HTR-8/SVneo (cell line): ENCODE measurements around the gene TBCK.
"Not testable (repeated sequence)": the region's sequence is repeated elsewhere in the genome, so short reads cannot be mapped to it uniquely, and the experiment has no call there.

Source experiments
- DNase-seq: peaks from one replicate; pipeline ENCODE4 v3.0.0; 2011; ENCODE audit warnings: low spot score, mixed read lengths; ENCODE audit not compliant: insufficient read length
- FAIRE-seq: peaks from 2 replicates; lab custom pipeline; 2011; peaks lifted over from hg19 to GRCh38; lab: Jason Lieb, UNC

The TBCK gene

DNA sequence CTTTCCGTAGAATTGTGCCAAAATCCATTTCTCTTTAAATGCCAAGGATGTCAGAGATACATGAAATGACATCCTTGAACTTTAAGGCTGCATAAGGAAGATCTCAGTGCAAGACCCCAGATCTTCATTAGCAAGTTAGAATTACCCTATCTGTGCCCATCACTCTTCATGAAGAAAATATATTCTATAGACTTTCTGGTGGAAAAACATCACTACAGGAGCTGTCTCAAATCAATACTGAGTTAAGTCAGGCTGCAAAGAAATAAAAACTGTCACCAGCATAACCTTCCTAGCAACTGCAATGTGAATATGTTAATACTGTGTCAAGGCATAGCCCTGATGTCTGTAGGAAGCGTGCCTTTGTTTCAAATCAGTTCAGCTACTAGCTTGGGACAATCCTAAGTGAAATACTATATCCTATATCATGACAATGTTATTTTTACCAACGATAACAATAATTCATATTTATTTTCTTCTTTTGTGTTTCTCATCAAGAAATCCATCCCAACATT lies 173.3 kb downstream of the TBCK start:
- DNase-seq = no peak

DNA sequence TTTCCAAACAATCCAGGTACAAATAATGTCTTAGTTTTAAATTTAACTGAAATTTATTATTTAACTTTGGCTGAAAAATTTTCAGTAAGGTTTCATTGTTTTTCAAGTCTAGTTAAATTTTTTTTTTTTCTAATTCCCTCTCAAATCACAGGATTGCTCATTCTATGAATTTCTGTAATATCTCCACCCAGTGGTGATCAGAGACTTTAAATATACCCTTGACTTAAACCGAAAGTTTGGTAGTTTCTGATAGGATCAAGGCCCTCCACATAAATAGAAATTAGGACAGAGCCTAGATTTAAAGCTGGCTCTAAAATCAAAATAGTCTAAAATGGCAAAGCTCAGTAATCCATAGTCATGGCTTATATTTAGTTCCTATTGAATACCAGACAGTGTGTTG lies 175.4 kb downstream of the TBCK start:
- no peak for FAIRE-seq

More for the DNA sequence above, 173.3 kb downstream of the TBCK start:
- no peak for FAIRE-seq

DNA sequence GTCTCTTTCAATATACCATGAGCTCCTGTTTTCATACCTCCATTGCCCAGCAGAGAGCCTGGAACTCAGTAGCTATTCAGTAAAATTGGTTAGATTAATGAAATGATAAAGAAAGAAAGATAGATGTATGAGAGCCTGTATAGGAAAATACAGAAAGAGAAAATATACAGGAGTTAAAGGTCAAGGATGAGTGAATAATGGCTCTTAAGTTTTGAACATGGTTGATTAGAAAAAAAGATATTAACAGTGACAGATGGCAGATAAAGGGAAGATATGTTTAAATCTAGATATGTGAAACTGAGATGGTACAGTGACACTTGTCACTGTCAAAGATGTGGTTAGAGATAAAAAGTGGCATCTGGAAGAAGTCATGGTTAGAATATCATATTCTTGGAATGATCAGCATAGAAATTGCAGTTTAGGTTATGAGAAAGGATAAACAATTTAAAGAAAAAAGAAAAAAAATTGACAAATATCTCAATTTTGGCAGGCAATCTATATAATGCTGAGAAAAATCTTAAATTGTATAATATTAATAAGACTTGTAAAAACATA lies 179.2 kb downstream of the TBCK start:
- DNase-seq (no peak), FAIRE-seq (no peak)

More for the DNA sequence above, 175.4 kb downstream of the TBCK start:
- DNase-seq = no peak

DNA sequence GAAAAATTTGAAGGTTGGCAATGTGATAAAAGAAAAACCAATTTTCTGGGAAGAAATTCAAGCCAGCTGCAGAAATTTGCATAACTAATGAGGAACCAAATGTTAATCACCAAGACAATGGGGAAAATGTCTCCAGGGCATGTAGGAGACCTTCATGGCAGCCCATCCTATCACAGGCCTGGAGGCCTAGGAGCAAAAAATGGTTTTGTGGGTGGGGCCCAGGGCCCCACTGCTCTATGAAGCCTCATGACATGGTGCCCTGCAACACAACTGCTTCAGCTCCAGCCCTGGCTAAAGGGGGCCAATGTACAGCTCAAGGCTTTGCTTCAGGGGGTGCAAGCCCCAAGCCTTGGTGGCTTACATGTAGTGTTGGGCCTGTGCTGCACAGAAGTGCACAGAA lies 184.0 kb downstream of the TBCK start:
- no peak for DNase-seq
- FAIRE-seq = no peak

DNA sequence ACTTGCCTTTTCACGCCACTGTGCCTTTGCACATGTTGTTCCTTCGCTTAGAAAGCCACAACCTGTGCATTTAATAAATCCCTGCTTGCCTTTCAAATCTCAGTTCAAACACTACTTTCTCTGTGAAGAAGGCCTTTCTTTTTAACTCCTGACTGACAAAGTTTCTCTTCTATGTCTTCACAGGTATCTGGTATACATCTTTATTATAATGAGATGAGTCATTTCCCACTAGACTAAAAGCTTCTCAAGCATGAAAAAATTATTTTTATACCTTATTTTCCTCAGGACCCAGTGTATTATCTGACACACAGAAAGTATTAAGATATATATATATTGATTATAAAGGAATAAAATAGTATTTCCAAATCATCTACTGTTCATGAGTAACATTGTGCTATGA lies 189.9 kb downstream of the TBCK start:
- no peak for FAIRE-seq

DNA sequence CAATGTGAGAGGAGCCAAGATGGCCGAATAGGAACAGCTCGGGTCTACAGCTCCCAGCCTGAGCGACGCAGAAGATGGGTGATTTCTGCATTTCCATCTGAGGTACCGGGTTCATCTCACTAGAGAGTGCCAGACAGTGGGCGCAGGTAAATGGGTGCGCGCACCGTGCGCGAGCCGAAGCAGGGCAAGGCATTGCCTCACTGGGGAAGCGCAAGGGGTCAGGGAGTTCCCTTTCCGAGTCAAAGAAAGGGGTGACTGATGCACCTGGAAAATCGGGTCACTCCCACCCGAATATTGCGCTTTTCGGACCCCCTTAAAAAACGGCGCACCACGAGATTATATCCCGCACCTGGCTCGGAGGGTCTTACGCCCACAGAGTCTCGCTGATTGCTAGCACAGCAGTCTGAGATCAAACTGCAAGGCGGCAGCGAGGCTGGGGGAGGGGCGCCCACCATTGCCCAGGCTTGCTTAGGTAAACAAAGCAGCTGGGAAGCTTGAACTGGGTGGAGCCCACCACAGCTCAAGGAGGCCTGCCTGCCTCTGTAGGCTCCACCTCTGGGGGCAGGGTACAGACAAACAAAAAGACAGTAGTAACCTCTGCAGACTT lies 196.0 kb downstream of the TBCK start:
- FAIRE-seq, DNase-seq: not testable (repeated sequence)

More for the DNA sequence above, 189.9 kb downstream of the TBCK start:
- no peak for DNase-seq

DNA sequence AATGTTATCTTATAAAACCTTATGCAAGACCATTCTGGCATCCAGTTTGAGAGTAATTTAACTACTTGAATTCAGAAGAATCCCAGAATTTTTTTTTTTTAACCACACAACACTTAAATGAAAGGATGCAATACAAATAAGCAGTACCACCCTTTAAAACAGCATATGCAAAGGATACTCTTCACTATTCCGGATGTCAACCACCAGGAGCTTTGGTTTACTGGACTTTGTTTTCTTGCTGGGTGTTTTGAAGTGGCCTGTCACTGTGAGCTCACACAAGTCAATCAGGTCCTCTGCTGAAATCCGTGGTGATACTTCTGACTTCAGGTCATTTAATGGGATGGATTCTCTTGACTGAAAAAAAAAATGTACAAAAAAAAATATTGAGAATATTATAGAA lies 200.0 kb downstream of the TBCK start:
- DNase-seq = no peak
- FAIRE-seq = no peak

DNA sequence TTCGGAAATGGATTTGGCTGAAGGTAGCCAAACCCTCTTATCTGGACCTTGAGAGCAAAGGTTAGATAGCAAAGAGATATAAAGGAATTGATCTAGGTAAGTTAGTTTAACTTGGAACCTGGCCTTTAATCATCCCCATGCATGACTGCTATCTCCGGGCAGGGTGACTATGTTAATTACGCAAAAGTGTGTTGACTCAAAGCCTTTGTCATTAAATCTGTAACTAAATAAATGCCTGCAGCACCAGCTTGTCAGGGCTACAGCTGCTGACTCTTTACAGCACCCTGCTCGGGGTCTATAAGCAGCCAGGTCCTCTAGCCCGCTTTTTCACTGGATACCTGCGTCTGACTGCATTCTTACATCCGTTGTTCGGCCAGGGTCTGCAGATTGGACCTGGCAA lies 201.7 kb downstream of the TBCK start:
- no peak for DNase-seq
- no peak for FAIRE-seq

DNA sequence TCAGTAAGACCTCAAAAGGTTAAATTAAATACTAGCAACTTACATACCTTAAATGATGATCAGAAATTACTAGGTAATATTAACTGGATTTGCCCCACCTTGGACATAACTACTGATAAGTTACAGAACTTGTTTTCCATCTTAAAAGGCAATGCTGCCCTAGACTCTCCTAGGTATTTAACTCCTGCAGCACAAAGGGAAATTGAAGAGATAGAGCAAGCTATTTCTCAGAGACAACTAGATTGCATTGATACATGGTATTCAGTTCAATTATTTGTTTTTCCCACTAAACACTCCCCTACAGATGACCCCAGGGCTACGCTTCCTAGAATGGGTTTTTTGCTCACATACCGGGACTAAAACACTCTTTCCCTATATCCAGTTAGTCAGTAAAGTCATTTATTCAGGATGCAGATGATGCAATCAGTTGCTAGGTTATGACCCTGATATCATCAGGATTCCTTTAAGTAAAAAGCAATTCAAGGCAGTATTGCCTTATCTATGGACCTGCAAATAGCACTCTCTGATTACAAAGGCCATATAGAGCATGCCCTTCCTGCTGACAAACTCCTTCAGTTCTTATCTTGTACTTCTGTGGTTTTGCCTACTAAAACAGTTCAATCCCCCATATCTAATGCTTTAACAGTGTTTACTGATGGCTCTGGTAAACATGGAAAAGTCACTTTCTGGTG lies 204.1 kb downstream of the TBCK start:
- DNase-seq, FAIRE-seq: not testable (repeated sequence)

DNA sequence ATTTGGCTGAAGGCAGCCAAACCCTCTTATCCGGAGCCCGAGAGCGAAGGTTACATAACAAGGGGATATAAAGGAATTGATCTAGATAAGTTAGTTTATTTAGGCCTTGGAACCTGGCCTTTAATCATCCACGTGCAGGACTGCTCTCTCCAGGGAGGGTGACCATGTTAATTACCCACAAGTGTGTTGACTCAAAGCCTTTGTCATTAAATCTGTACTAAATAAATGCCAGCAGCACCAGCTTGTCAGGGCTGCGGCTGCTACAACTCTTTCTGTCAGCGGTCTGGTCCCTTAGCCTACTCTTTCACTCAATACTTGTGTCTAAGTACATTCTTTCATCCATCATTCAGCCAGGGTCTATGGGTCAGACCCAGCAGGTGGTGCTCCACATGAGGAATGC lies 206.1 kb downstream of the TBCK start:
- no peak for DNase-seq
- FAIRE-seq = no peak

DNA sequence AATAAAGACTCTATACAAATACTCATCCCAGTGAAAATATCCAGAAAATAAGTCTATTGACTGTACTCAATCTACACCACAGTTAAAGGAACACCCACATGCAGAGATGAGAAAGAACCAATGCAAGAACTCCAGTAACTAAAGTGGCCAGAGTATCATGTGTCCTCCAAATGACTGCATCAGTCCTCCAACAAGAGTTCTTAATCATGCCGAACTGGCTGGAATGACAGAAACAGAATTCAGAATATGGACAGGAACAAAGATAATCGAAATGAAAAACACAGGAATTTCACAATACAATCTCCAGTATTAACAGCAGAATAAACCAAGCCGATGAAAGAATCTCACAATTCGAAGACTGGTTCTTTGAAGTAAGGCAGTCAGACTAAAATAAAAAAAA lies 210.3 kb downstream of the TBCK start:
- no peak for FAIRE-seq
- no peak for DNase-seq

DNA sequence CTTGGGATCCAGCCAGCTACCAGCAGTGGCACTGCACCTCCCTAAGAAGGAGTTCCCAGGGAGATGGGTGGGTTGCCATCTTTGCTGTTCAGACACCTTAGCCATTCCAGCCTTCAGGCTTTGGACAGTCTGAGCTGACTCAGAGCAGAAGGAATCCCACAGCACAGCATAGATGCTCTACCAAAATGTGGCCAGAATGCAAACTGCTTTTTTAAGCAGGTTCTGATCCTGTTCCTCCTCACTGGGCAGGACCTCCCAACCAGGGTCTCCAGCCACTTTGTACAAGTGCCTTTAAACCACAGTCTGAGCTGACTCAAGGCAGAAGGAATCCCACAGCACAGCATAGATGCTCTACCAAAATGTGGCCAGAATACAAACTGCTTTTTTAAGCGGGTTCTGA lies 211.7 kb downstream of the TBCK start:
- DNase-seq = no peak
- FAIRE-seq = no peak

DNA sequence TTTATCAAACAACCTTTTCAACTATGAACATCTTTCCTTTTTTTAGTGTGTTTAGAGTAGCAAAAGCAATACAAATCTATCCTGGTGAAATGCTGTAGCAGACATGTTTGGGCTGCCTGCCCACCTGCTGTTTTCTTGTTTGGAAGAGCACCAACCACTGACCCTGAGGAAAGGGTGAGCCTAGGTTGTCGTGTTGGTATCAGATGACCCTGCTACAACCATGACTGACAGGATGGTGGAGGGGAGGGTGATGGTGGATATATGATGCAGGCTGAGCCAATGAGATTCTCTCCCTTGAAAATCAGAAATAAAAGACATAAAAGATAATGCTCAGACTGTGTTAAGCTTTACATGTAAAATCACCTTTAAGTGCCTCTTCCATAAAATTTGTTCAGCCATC lies 219.6 kb downstream of the TBCK start:
- FAIRE-seq (no peak), DNase-seq (no peak)

DNA sequence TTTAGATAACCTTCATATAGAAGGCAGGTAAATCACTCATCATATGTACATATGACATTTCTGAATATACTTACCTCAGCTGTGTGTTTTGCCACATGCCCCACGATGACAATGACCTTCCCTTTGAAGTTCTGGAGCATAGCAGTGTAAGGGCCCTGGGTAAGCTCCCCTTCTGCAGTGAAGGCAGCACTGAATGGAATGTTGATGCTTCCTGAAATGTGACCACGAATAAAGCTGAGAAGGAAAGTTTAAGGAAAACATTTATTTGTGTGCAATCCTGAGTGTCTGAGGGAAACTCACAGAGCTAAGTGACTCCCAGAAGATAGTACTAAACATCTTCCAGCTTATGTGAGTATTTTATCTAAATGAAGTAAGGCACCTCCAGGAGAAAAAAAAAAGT lies 220.6 kb downstream of the TBCK start:
- DNase-seq (no peak), FAIRE-seq (no peak)

DNA sequence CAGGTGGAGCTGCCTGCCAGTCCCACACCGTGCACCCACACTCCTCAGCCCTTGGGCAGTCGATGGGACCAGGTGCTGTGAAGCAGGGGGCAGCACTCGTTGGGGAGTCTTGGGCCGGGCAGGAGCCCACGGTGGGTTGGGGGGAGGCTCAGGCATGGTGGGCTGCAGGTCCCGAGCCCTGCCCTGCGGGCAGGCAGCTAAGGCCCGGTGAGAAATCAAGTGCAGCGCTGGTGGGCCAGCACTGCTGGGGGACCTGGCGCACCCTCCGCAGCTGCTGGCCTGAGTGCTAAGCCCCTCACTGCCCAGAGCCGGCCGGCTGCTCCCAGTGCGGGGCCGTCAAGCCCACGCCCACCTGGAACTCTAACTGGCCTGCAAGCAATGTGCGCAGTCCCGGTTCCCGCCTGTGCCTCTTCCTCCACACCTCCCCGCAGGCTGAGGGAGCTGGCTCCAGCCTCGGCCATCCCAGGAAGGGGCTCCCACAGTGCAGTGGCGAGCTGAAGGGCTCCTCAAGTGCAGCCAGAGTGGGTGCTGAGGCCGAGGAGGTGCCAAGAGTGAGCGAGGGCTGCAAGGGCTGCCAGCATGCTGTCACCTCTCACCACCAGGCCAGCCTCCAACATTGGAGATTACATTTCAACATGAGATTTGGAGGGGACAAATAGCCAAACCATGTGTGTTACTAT lies 223.5 kb downstream of the TBCK start:
- FAIRE-seq = no peak

DNA sequence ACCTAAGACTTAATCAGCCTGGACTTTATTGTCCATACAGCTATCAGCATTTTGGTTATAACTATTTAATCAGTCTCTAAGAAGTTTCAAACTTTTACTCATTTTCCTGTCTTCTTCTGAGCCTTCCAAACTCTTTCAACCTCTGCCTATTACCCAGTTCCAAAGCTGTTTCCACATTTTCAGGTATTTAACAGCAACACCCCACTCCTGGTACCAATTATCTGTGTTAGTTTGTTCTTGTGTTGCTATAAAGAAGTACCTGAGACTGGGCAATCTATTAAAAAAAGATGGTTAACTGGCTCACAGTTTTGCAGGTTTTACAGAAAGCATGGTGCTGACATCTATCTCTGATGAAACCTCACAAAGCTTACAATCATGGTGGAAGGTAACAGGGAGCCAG lies 225.2 kb downstream of the TBCK start:
- no peak for DNase-seq
- FAIRE-seq = no peak

More for the DNA sequence above, 223.5 kb downstream of the TBCK start:
- no peak for DNase-seq

DNA sequence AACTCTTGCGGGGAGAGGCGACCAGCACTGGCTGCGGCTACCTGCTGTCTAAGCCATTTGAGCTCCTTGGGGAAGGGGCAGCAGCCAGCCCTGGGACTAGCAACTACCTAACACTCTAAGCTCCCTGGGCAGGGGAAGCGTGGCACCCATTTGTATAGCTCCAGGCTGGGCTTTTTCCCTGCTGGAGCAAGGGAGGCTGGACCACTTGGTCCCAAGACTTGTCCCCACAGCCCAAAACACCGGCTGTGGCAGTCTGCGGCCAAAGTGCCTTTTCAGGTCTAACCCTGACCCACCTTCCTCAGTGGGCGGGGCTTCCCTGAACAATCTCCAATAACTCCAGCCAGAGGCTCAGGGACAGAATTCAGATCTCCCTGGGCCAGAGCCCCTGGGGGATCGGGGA lies 232.9 kb downstream of the TBCK start:
- DNase-seq (no peak), FAIRE-seq (no peak)

DNA sequence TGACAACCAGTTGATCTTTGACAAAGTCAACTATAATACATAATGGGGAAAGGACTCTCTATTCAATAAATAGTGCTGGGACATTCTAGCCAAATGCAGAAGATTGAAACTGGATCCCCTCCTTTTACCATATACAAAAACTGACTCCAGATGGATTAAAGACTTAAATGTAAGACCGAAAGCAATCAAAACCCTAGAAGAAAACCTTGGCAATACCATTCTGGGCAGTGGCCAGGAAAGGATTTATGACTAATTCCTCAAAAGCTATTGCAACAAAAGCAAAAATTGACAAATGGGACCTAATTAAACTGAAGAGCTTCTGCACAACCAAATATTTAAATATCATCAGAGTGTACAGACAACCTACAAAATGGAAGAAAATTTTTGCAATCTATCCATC lies 235.6 kb downstream of the TBCK start:
- DNase-seq = no peak
- FAIRE-seq = no peak

DNA sequence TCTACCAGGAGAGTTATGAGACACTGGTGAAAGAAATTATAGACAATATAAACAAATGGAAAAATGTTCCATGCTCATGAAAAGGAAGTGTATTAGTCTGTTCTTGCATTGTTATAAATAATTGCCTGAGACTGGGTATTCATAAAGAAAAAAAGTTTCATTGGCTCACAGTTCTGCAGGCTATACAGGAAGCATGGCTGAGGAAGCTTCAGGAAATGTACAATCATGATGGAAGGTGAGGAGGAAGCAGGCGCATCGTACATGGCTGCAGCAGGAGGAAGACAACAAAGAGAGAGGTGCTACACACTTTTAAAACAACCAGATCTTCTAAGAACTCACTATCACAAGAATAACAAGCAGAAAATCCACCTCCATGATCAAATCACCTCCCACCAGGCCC lies 236.4 kb downstream of the TBCK start:
- no peak for FAIRE-seq
- DNase-seq = no peak

DNA sequence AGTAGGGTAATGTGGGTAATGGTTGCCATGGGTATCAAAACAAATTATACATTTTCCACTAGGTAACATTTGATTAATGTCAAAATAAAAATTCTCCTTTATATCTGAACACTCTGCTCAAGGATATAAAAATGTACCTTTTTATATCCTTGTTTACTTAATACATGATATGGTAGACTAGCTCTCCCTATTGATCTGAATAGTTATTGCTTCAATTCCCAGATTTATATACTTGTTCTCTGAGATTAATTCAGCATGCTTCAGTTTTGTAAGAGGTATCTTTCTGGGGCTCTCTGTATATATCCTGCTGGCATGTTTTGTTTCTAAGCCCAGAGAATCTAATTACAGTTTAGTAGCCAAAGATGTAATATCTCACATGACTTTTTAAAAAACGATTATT lies 251.0 kb downstream of the TBCK start:
- FAIRE-seq (no peak), DNase-seq (no peak)

DNA sequence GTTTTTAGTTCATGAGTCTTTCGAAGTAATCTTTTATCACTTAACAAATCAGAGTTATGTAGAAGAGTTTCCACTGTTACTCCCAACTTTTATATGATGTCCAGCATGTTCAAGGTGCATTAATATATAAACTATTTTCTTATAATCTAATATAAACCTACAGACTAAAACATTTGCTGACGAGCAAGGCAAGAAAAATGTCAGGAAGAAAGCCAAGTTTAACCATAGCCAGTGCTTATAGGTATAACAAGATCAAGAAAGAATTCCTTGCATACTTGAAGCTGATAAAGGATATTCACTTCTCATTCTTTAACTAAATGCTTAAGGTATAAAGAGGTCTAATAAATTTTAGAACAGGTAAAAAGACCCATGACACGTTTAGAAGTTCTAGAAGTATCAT lies 253.0 kb downstream of the TBCK start:
- DNase-seq (no peak), FAIRE-seq (no peak)
